Smooth muscle cell (in vitro differentiated cells): ENCODE data around the gene PDZRN3. TPM values are rescaled to one million over a fixed set of nuclear protein-coding genes. Genes with fewer than 3 reads are reported as not detected.
"Not testable (repeated sequence)": the region's sequence is repeated elsewhere in the genome, so short reads cannot be mapped to it uniquely, and the experiment has no call there.

Experiments
- DNase-seq: peaks from one replicate; lab custom pipeline; 2025; ENCODE audit not compliant: unreplicated experiment; lab: John Stamatoyannopoulos, UW
- H2AFZ ChIP-seq: fragments of 200-600 bp; sonication (generic); 2 replicates; pipeline ENCODE4 v1.6.0; 2016; ENCODE audit warnings: antibody characterized with exemption, low read depth, mild to moderate bottlenecking
- H3F3A ChIP-seq: fragments of 200-600 bp; sonication (generic); 2 replicates; pipeline ENCODE4 v1.6.0; 2017; ENCODE audit warnings: antibody characterized with exemption, low read depth
- H3K27ac ChIP-seq: fragments of 200-600 bp; sonication (generic); 2 replicates; pipeline ENCODE4 v1.5.1; 2016; ENCODE audit warnings: low read depth, mild to moderate bottlenecking
- H3K27me3 ChIP-seq: fragments of 200-600 bp; sonication (generic); 2 replicates; pipeline ENCODE4 v1.6.1; 2016; ENCODE audit warnings: low read depth, mild to moderate bottlenecking
- H3K36me3 ChIP-seq: fragments of 200-600 bp; sonication (generic); 2 replicates; pipeline ENCODE4 v1.5.1; 2016; ENCODE audit warnings: low read depth
- H3K4me1 ChIP-seq: fragments of 200-600 bp; sonication (generic); 2 replicates; pipeline ENCODE4 v1.5.1; 2016; ENCODE audit warnings: low read depth
- H3K4me2 ChIP-seq: fragments of 200-600 bp; sonication (generic); 2 replicates; pipeline ENCODE4 v1.6.0; 2016; ENCODE audit warnings: mild to moderate bottlenecking
- H3K4me3 ChIP-seq: fragments of 200-600 bp; sonication (generic); 2 replicates; pipeline ENCODE4 v1.5.1; 2016; ENCODE audit warnings: mild to moderate bottlenecking
- H3K79me2 ChIP-seq: fragments of 200-600 bp; sonication (generic); 2 replicates; pipeline ENCODE4 v1.6.0; 2016; ENCODE audit warnings: low read depth, mild to moderate bottlenecking
- H3K9ac ChIP-seq: fragments of 200-600 bp; sonication (generic); 2 replicates; pipeline ENCODE4 v1.6.0; 2016; ENCODE audit warnings: low read depth
- H3K9me3 ChIP-seq: fragments of 200-600 bp; sonication (generic); replicated peaks from 2 replicates; pipeline ENCODE4 v1.5.1; 2016; ENCODE audit warnings: low read depth
- H4K20me1 ChIP-seq: fragments of 200-600 bp; sonication (generic); 2 replicates; pipeline ENCODE4 v1.6.0; 2016; ENCODE audit warnings: low read depth
- WGBS: methylation state at CpG from one replicate; pipeline ENCODE4 v1.1.7; 2016; ENCODE audit warnings: low lambda C conversion rate; 5-methylcytosine and 5-hydroxymethylcytosine counted together
- polyA plus RNA-seq: library from polyadenylated mRNA; unstranded; fragments of >200 nt; fragmentation: Nextera tagmentation; extraction: Ambion mirVana; gene quantifications from 2 replicates; pipeline ENCODE4 v1.2.1, GENCODE V29; 2016
- total RNA-seq: library from RNA; depleted of rRNA; stranded (reverse); fragments of >200 nt; gene quantifications from 2 replicates; pipeline ENCODE4 v1.2.3, GENCODE V29; 2014
- TF ChIP-seq, protein P1 (sequence below): fragments of 200-600 bp; sonication (generic); IDR thresholded peaks from 2 replicates; pipeline ENCODE4 v1.5.1; 2017; ENCODE audit warnings: borderline replicate concordance, mild to moderate bottlenecking, antibody characterized with exemption; ENCODE audit not compliant: insufficient read depth, poor library complexity, severe bottlenecking

Gene PDZRN3
- total and polyA plus RNA-seq, 2 experiments from 2014 or later, result 99.5 to 128 TPM

DNA sequence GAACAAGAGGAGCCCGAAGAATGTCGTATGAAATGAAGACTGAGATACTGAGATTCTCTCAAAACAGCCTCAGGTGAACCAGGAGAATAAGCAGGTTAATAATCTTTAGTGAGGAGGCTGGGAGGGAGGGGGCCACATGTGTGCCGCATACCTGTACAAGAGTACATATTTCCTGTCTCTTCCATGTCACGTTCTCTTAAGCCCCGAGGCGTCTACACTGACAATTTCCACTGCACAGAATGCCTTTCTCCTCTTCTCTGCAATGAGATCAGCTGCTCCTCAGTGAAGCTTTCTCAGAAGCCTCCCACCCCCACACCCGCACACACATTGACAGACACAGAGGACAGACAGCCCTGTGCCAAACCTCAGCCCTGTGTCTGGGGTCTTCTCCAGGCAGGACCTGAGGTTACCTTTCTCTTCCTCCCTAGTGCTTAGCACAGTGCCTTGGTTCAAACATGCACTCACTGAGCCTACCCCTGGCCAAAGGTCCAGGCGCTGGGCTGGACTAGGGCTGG lies 55.4 kb downstream of the PDZRN3 start:
- H3F3A ChIP-seq, result peaks cover 22% of the 10 kb centered on the region
- H3K4me3 ChIP-seq, result no peak overlapping the region
- peaks cover 100% of the 10 kb centered on the region for H4K20me1 ChIP-seq
- H3K27ac ChIP-seq, result peak overlapping the region; percentile 29
- no peak for DNase-seq
- no peak overlapping the region for H3K9ac ChIP-seq
- no peak overlapping the region for H3K4me2 ChIP-seq
- no peaks in the 10 kb centered on the region for H3K36me3 ChIP-seq
- no peaks in the 10 kb centered on the region for H3K9me3 ChIP-seq
- H2AFZ ChIP-seq, result no peak overlapping the region
- TF ChIP-seq, protein P1, sequence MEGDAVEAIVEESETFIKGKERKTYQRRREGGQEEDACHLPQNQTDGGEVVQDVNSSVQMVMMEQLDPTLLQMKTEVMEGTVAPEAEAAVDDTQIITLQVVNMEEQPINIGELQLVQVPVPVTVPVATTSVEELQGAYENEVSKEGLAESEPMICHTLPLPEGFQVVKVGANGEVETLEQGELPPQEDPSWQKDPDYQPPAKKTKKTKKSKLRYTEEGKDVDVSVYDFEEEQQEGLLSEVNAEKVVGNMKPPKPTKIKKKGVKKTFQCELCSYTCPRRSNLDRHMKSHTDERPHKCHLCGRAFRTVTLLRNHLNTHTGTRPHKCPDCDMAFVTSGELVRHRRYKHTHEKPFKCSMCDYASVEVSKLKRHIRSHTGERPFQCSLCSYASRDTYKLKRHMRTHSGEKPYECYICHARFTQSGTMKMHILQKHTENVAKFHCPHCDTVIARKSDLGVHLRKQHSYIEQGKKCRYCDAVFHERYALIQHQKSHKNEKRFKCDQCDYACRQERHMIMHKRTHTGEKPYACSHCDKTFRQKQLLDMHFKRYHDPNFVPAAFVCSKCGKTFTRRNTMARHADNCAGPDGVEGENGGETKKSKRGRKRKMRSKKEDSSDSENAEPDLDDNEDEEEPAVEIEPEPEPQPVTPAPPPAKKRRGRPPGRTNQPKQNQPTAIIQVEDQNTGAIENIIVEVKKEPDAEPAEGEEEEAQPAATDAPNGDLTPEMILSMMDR, result no peak
- peaks cover 14% of the 10 kb centered on the region for H3K4me1 ChIP-seq
- 69% methylated on average over 8 of the region's 8 CpGs for WGBS
- peaks cover 92% of the 10 kb centered on the region for H3K79me2 ChIP-seq
- no peaks in the 10 kb centered on the region for H3K27me3 ChIP-seq

DNA sequence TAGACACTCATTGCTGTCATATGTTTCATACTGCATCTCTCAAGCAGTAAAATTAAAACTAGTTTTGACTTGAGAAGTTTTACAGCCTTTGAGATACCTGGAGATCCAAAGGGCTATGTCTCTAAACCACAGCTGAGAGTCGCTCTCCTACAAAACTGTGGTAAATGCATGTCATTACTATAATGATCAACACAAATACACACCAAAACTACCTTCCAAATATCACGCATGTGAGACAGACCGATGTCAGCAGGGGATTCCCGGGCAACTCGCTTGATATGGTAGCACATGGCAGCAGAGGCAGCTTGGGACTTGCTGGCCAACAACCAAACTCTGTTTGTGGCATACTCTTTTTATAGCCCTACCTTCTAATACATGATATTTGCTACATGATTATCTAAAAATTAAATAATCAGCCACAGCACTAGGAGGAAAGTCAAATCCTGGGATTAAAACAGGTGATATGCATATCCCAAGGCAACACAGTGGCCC lies 56.3 kb downstream of the PDZRN3 start:
- TF ChIP-seq, protein P1, result no peak
- Histone ChIP-seq H3K9ac (no peak overlapping the region), H3K4me3 (no peak overlapping the region)

DNA sequence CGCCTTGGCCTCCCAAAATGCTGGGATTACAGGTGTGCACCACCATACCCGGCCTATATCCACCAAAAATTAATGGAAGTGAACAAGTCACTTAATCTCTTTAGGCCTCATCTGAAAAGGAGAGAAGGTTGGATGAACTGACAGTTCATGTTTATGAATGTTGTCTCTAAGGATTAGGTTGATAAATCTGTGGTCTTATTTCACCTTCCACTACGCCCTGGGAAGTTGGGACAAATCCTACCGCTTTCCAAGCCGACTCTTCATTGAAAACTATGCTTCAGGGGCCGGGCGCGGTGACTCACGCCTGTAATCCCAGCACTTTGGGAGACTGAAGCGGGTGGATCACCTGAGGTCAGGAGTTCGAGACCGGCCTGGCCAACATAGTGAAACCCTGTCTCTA lies 59.4 kb downstream of the PDZRN3 start:
- H3K36me3 ChIP-seq, H3K4me1 ChIP-seq, H3K4me3 ChIP-seq, H3K9me3 ChIP-seq, H3K4me2 ChIP-seq, DNase-seq, H2AFZ ChIP-seq, H3K27me3 ChIP-seq, H3K27ac ChIP-seq, H3K9ac ChIP-seq: not testable (repeated sequence)
- Histone ChIP-seq H3K79me2 (peaks cover 96% of the 10 kb centered on the region), H4K20me1 (peaks cover 97% of the 10 kb centered on the region), H3F3A (peaks cover 29% of the 10 kb centered on the region)
- 88% methylated on average over 12 of the region's 12 CpGs for WGBS

More for the DNA sequence above, 56.3 kb downstream of the PDZRN3 start:
- Histone ChIP-seq H3K36me3 (no peaks in the 10 kb centered on the region), H3K79me2 (peaks cover 92% of the 10 kb centered on the region), H3K27ac (no peak overlapping the region), H3K4me2 (no peak overlapping the region), H4K20me1 (peaks cover 100% of the 10 kb centered on the region), H3F3A (peaks cover 28% of the 10 kb centered on the region), H3K9me3 (no peaks in the 10 kb centered on the region), H3K4me1 (peaks cover 14% of the 10 kb centered on the region), H2AFZ (no peak overlapping the region), H3K27me3 (no peaks in the 10 kb centered on the region)
- DNase-seq, result no peak
- WGBS, result 83% methylated on average over 5 of the region's 5 CpGs

DNA sequence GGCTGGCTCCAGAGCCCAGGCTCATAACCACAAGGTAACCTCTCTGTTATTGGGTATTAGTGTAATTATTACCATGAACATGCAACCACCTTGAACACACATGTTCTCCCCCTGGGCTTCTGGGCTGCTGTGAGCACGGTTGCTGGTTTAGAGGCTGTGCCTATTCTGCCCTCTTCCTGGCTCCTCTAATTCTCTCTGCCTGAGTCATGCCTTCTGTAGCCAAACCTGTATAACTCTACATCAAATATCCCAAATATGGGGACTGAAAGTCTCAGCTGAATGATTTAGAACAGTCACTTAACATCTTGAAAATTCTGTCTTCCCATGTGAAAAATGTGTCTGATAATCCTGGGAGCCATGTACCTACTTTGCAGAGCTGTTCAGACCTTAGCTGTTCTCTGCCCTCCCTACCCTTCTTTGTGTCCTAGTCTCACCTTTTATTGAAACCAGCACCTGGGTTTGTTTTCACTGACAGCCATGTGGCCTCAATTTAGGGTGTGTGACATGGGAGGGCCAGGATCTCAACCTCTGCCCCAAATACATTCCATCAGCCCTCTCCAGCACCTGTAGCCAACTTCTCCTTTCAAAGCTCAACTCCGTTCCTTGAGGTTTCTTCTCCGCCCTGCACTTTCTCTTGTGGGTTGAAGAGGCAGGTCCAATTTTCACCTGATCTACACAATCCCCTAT lies 60.7 kb downstream of the PDZRN3 start:
- peaks cover 18% of the 10 kb centered on the region for H3K4me1 ChIP-seq
- peaks cover 37% of the 10 kb centered on the region for H3F3A ChIP-seq
- no peak overlapping the region for H3K4me2 ChIP-seq
- no peaks in the 10 kb centered on the region for H3K27me3 ChIP-seq
- H3K36me3 ChIP-seq, result no peaks in the 10 kb centered on the region
- no peak overlapping the region for H2AFZ ChIP-seq
- H3K9ac ChIP-seq, result no peak overlapping the region
- no peaks in the 10 kb centered on the region for H3K9me3 ChIP-seq
- TF ChIP-seq, protein P1, result no peak
- H3K79me2 ChIP-seq, result peaks cover 93% of the 10 kb centered on the region
- no peak overlapping the region for H3K27ac ChIP-seq
- no peak overlapping the region for H3K4me3 ChIP-seq
- peaks cover 97% of the 10 kb centered on the region for H4K20me1 ChIP-seq
- DNase-seq, result no peak
- 68% methylated on average over 3 of the region's 3 CpGs for WGBS
